Measurements from ENCODE around the gene IFIT2. TPM values are rescaled to one million over a fixed set of nuclear protein-coding genes. Genes with fewer than 3 reads are reported as not detected.

IFIT2 gene
- 0.79 and 5.2 TPM in 2 replicates for total RNA-seq

GRCh38 chr10:89301721-89302445 is at the start of gene IFIT2:
Gene IFIT2 (plus strand): TSS chr10:89302046. CDS start chr10:89302124, 78 bp downstream.

GRCh38 chr10:89327803-89328441 is 26.1 kb downstream of the IFIT2 start, which contains the start of gene IFIT3:
Gene IFIT3 (plus strand): TSS chr10:89327997. CDS start chr10:89328074, 77 bp downstream.

Other genes with a start within 250 kb of the IFIT2 start
- gene CH25H, start 94.7 kb upstream of the IFIT2 start, total RNA-seq, result not detected in 2 replicates
- 33.0 and 114 TPM in 2 replicates for gene LIPA, start 50.3 kb upstream of the IFIT2 start, total RNA-seq
- gene IFIT3, start 26.0 kb downstream of the IFIT2 start, total RNA-seq, result 1.2 and 2.0 TPM in 2 replicates
- 0.11 TPM in 1 of 2 replicates, not detected in the other for gene IFIT1B, start 76.0 kb downstream of the IFIT2 start, total RNA-seq
- 1.5 and 2.4 TPM in 2 replicates for gene IFIT1, start 90.6 kb downstream of the IFIT2 start, total RNA-seq
- gene IFIT5, start 112.5 kb downstream of the IFIT2 start, total RNA-seq, result 11.8 and 13.7 TPM in 2 replicates
- gene SLC16A12, start 233.5 kb downstream of the IFIT2 start, total RNA-seq, result 0.39 and 1.5 TPM in 2 replicates